Skeletal muscle satellite cell (primary cell): ENCODE results near the gene NECAB3.

Experiments used
- H3K27me3 ChIP-seq: 2 replicates; pipeline ENCODE4 v1.7.0; 2013; ENCODE audit warnings: low read length; ENCODE audit not compliant: control insufficient read depth, insufficient read depth
- H3K36me3 ChIP-seq: 2 replicates; pipeline ENCODE4 v1.7.0; 2013; ENCODE audit warnings: mild to moderate bottlenecking, control low read depth, low read length; ENCODE audit not compliant: insufficient read depth
- H3K4me1 ChIP-seq: 2 replicates; pipeline ENCODE4 v1.7.0; 2013; ENCODE audit warnings: low read length; ENCODE audit not compliant: control insufficient read depth, insufficient read depth
- H3K4me2 ChIP-seq: 2 replicates; pipeline ENCODE4 v1.7.0; 2013; ENCODE audit warnings: mild to moderate bottlenecking, low read length
- H3K4me3 ChIP-seq: 2 replicates; pipeline ENCODE4 v1.7.0; 2013; ENCODE audit warnings: low read length
- H3K9ac ChIP-seq: 2 replicates; pipeline ENCODE4 v1.7.0; 2013; ENCODE audit warnings: mild to moderate bottlenecking, low read depth, low read length, moderate library complexity
- H3K9me3 ChIP-seq: replicated peaks from 2 replicates; pipeline ENCODE4 v1.7.0; 2013; ENCODE audit warnings: mild to moderate bottlenecking, control low read depth, low read length

Gene NECAB3

DNA sequence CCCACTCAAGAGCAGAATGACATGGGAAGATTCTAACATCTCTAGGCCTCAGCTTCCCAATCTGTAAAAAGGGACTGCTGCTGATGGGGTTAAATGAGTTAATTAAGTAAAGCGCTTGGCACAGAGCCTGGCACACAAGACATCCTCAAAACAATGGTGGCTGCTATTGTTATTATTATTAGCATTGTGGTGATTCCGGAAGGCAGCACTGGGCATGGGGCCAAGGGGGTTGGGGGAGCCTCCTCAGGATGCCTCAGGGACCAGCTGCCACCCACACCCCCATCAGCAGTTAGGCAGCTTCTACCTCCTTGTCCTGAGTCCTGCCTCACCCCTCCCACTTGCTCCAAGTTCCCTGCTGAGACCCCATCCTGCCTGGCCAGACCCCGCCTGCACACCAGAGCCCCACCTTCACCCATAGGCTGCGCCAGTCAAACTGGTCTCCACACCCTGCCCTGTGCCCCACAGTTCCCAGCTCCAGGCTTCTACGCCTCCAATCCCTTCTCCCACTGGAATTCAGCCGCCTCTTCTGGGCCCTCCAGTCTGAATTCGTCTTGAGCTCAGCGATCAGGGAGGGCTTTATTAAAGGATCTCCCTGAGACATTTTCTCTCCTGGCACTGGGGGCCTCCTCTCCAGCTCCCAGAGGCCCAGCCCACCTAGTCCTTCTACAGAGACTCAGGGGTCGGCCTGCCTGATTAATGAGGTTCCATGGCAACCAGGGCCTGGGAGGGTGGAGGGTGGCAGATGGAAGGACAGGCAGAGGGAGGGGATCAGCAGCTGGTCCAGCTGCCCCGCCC is 10.5 kb upstream of the NECAB3 start:
- Histone ChIP-seq H3K27me3 (no peaks in the 10 kb centered on the region), H3K9ac (peak overlapping the region; percentile 74)

DNA sequence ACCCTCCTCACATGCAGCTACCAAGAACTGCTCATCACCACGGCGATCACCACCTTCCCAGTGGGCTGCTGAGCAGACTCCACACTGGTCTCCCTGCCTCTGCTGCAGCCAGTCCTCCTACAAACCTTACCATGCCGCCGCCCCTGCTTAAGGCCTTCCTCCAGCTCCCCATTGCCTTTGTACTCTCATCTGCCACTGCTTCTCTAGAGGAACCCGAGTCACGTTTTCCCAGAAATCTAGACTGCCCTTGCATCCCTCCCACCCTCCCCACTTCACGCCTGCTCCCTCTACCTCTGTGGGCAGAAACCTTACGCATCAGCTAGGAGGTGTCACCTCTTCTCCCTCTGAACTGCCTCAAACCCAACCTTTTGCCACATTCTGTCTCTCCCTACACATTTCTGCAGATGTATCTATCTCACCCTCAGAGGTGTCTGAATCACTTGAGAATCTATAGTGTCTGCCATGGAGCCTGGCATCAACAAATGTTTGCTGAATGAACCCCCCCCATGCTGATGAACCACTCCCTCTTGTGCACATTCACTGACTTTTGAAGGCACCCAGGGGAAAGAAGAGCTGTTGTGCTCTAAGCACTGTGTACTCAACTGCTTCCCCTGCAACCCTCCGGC is 7.6 kb upstream of the NECAB3 start:
- Histone ChIP-seq H3K4me2 (no peak overlapping the region), H3K36me3 (peaks cover 5% of the 10 kb centered on the region), H3K4me3 (no peak overlapping the region), H3K4me1 (peaks cover 24% of the 10 kb centered on the region), H3K9me3 (no peaks in the 10 kb centered on the region), H3K27me3 (no peaks in the 10 kb centered on the region), H3K9ac (no peak overlapping the region)

More for the DNA sequence above, 10.5 kb upstream of the NECAB3 start:
- Histone ChIP-seq H3K4me3 (peak overlapping the region; percentile 69), H3K4me1 (peaks cover 24% of the 10 kb centered on the region), H3K36me3 (peaks cover under 1% of the 10 kb centered on the region), H3K4me2 (peak overlapping the region; percentile 83), H3K9me3 (no peaks in the 10 kb centered on the region)

DNA sequence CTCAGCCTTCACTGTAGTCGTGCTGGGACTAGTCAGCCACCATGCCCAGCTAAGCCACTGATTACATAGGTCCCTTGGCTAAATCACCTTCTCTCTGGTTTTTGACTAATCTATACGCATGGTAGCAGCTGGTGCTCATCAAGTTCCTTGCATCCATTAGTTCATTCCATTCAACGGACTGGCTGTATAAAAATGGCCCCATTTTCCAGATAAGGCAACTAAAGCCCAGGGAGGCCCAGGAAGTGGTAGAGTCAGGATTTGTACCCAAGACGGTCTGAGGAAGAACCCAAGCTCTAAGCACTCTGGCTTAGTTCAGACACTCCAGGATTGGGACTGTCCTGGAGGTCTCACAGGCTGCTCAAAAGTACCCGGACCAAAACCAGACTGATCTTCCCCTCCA is 7.1 kb upstream of the NECAB3 start:
- Histone ChIP-seq H3K4me2 (no peak overlapping the region), H3K36me3 (peaks cover 5% of the 10 kb centered on the region), H3K4me1 (peaks cover 20% of the 10 kb centered on the region), H3K9ac (no peak overlapping the region), H3K4me3 (no peak overlapping the region), H3K9me3 (no peaks in the 10 kb centered on the region), H3K27me3 (no peaks in the 10 kb centered on the region)

DNA sequence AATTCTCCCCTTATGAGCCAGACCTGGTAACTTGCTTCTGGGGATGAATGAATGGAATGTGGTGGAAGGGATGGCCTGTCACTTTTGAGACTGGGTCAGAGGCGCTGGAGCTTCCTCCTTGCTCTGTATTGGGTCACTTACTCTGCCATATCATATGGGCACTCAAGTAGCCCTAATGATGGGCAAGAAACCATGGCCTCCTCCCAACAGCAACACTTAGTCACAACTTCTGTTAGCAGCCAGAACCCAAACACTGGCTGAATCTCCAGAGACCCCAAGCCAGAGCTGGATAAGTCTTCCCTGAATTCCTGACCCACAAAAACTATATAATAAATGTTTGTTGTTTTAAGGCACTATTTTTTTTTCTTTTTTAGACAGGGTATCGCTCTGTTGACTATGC is 6.5 kb upstream of the NECAB3 start:
- Histone ChIP-seq H3K9me3 (no peaks in the 10 kb centered on the region), H3K27me3 (no peaks in the 10 kb centered on the region), H3K4me3 (no peak overlapping the region), H3K4me1 (peaks cover 23% of the 10 kb centered on the region), H3K36me3 (peaks cover 5% of the 10 kb centered on the region), H3K4me2 (no peak overlapping the region), H3K9ac (no peak overlapping the region)

DNA sequence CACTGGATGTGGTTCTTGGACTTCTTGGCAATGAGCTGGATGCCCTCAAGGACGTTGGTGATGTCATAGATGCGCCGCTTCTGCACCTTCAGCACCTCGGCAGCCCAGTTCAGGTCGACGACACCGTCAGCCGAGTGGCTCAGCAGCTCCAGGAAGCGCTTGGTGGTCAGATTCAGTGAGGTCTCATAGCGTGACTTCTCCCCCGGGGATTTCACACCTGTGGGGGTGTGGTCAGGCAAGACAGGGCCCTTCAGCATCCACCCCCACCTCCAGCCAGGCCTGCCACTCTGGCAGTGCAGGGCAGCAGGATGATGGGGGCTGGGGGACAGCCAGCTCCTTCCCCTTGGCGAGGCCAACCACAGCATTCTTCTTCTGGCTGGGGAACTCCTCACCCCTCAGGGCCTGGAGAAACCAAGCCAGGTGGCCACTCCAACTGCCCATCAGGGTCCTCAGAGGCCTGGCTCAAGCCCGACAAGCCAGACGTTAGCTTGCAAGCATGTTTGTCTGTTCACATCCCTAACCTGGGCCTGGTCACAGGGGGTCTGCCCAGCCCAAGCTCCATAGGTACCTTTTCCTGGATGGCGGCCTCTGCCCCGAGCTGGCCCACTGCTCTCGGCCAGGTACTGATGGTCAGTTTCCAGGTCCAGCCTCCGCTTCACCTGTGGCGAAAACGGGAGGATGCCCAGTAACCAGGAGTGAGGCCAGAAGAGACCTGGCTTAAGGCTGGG is 5.7 kb upstream of the NECAB3 start:
- Histone ChIP-seq H3K36me3 (peaks cover 5% of the 10 kb centered on the region), H3K4me1 (peaks cover 23% of the 10 kb centered on the region), H3K9ac (no peak overlapping the region), H3K4me3 (no peak overlapping the region), H3K27me3 (no peaks in the 10 kb centered on the region), H3K4me2 (no peak overlapping the region), H3K9me3 (no peaks in the 10 kb centered on the region)

DNA sequence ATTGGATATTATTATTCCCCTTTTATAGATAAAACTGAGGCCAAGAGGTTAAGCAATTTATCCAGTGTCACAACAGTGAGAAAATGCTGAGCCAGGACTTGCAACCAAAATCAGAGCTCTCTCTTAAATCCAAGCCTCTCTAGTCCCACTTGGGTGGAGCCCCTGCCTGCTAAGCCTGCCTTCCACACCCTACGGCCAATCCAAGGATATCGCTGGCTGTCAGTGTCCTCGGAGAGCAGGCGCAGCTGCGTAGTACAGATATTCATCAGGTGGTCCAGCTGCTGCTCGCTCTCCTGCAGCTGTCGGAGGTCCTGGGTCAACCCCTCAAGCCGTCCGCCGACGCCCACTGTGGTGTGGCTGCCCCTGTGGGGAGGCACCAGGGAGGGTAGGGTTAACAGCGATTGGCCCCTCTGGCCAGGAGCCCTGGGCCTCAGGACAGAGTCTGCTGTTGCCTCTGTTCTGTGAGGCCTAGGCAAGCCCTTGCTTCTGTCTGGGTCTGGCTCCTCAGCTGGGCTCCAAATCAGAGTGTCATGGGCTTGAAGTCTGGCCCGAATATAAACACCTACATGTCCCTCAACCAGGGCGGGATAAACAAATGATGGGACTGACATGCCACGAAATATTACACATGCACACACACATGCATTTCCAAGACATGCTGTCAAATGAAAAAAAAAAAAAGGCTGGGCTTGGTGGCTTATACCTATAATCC is 3.9 kb upstream of the NECAB3 start:
- Histone ChIP-seq H3K4me2 (no peak overlapping the region), H3K9ac (no peak overlapping the region), H3K27me3 (no peaks in the 10 kb centered on the region), H3K4me3 (no peak overlapping the region), H3K36me3 (peaks cover 5% of the 10 kb centered on the region), H3K9me3 (no peaks in the 10 kb centered on the region), H3K4me1 (peaks cover 30% of the 10 kb centered on the region)

DNA sequence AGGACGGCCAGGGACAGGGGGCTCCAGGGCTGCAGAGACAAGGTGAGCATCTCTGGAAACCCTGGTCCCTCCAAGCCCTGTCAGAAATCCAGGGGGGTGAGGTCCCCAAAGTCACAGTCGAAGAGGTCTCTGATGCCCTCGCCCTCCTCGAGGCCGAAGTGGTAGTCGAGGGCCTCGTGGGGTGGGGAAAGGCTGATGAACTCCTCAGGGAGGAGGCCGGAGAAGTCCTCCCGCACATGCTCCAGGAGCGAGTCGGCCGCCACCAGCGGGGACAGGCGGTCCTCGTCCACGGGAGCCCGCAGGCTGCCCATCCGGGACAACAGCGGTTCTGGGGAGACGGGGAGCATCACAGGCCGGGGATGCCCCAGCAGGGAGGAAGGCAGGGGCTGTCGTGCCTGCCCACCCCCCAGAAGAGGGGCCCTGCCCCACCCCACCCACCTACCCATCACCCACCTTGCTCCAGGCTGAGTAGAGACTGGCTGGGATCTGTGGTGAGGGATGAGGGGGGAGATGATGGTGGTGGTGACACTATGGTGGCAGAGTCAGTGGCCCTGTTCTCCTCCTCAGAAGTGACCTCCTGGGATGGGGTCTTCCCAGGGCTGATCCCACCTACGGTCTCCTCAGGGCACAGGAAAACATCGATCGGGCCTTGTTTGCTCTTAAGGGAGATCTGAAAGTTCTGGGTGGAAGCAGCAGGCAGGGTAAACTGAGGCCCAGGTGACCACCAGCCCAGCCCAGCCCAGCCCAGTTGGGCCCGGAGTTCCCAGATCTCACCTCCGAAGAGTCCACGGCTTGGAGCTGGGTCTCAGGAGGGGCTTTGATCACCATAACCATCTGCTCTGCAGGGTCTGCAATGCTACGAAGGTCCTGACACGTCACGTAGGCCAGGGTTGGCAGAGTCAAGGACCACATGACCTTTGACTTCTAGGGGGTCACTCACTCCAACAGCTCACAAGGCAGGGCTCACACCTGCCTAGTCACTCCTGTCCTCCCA is 2.7 kb upstream of the NECAB3 start:
- peaks cover 39% of the 10 kb centered on the region for H3K4me1 ChIP-seq
- no peaks in the 10 kb centered on the region for H3K27me3 ChIP-seq
- no peak overlapping the region for H3K4me3 ChIP-seq
- H3K36me3 ChIP-seq, result peaks cover 5% of the 10 kb centered on the region
- H3K9ac ChIP-seq, result no peak overlapping the region
- no peaks in the 10 kb centered on the region for H3K9me3 ChIP-seq
- H3K4me2 ChIP-seq, result no peak overlapping the region

DNA sequence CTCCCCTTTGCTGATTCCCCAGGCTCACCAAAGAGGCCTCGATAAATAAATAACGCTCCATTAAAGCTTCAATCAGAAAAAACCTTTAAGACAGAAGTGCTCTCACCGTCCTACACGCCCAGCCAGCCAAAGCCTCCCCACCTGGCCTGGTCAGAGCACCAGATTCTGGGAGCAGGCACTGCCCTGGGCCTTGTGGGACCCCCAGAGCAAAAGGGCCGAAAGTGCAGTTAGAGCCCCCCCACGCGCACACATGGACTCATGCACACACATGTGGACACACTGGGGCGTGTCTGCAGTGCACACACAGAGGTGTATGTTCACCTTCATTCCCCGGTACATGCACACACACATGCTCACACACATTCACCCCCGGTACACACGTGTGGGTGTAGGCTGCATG is 1.9 kb upstream of the NECAB3 start:
- Histone ChIP-seq H3K4me1 (peaks cover 39% of the 10 kb centered on the region), H3K4me2 (no peak overlapping the region), H3K4me3 (no peak overlapping the region), H3K9me3 (no peaks in the 10 kb centered on the region), H3K9ac (no peak overlapping the region), H3K36me3 (peaks cover 5% of the 10 kb centered on the region), H3K27me3 (no peaks in the 10 kb centered on the region)

DNA sequence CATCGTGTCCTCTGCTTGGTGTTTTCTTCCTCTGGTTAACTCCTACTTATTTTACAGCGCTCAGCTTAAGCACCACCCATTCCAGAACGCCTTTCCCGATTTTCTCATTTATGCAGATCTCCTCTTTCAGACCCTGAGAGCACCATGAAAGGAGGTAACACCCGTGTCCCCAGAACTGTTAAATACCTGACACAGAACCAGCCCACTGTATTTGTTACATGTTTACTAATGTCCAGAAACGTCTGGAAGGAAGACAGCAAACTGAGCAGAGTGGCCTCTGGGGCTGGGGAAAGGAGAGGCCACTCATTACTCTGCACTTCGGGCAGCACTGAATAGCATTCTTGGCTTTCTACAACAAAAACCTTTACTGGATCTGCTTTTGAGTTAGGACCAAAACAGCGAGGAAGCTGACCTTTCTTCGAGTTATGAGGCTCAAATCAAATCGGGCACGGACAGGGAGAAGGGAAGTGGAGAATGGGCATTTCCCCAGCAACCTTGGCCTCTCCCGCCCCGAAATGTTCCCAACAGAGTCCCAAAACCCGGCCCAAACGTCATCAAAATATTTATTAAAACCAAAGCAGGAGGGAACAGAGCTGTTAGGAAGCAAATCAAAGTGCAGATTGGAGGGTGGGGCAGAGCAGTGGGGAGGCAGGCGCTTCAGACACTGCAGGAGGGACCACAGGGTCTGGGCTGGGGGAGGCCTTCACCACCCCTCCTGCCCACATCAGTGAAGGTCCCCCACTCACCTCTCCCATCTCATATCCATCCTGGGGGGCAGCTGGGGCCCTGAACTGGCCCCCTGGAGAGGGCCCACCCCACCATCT is 1.1 kb upstream of the NECAB3 start:
- Histone ChIP-seq H3K36me3 (peaks cover 5% of the 10 kb centered on the region), H3K9me3 (no peaks in the 10 kb centered on the region), H3K9ac (peak overlapping the region; percentile 69), H3K4me2 (peak overlapping the region; percentile 89), H3K27me3 (no peaks in the 10 kb centered on the region), H3K4me1 (peaks cover 33% of the 10 kb centered on the region), H3K4me3 (peak overlapping the region; percentile 69)
